ENCODE measurements around the gene TPRG1.

- TF ChIP-seq, protein P1, sequence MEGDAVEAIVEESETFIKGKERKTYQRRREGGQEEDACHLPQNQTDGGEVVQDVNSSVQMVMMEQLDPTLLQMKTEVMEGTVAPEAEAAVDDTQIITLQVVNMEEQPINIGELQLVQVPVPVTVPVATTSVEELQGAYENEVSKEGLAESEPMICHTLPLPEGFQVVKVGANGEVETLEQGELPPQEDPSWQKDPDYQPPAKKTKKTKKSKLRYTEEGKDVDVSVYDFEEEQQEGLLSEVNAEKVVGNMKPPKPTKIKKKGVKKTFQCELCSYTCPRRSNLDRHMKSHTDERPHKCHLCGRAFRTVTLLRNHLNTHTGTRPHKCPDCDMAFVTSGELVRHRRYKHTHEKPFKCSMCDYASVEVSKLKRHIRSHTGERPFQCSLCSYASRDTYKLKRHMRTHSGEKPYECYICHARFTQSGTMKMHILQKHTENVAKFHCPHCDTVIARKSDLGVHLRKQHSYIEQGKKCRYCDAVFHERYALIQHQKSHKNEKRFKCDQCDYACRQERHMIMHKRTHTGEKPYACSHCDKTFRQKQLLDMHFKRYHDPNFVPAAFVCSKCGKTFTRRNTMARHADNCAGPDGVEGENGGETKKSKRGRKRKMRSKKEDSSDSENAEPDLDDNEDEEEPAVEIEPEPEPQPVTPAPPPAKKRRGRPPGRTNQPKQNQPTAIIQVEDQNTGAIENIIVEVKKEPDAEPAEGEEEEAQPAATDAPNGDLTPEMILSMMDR (IDR thresholded peaks at IDR 0.05): no peak
- TF ChIP-seq POLR2AphosphoS5 (IDR thresholded peaks at IDR 0.05) (no peak), EP300 (IDR thresholded peaks at IDR 0.05) (no peak)
Observed at GRCh38 chr3:189172668-189173419, 1.1 kb downstream of the TPRG1 start.
